ENCODE data around the gene RAB13. TPM values are rescaled to one million over a fixed set of nuclear protein-coding genes. Genes with fewer than 3 reads are reported as not detected.

The RAB13 gene
- total RNA-seq, 1 experiment from 2014 or later, result 34.9 TPM

GRCh38 chr1:153957744-153958110 is 28.4 kb downstream of the RAB13 start:
- DNase-seq (ENCODE audit: extremely low read depth, low read depth), result no peak

DNA sequence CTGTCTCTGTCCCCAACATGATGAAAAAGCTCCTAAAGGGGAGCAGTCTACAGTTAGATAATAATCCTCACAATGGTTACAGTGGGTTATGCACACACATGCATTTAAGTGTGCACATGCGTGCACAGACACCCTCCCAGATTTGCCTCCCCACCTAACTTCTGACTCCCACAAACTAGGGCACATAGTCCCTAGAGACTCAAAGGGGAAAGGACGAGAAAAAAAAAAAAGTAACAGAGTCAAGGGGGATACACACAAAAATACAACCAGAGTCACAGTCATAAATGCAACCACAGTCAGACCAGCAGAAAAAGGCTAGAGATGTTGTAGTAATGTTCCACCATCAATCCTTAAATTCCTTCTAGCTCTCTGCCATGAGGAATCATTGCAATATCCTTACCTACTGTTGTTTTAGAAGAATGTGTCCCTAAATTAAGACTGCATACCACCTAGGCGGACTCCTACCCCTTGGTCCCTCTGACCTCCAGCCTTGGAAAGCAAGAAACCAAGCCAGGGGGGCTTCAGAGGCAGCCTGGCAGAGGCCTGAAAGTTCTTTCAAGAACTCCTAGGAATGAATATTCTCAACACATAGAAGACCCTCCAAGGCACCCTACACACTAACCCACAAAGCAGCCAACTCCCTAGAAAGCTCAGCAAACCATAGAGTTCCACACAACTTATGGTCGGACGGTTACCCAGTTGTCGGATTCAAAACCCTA is 29.0 kb downstream of the RAB13 start:
- no peak for DNase-seq (ENCODE audit: extremely low read depth, low read depth)

- DNase-seq (ENCODE audit: extremely low read depth, low read depth), result no peak
Observed at GRCh38 chr1:153954826-153955225, 31.3 kb downstream of the RAB13 start.

DNA sequence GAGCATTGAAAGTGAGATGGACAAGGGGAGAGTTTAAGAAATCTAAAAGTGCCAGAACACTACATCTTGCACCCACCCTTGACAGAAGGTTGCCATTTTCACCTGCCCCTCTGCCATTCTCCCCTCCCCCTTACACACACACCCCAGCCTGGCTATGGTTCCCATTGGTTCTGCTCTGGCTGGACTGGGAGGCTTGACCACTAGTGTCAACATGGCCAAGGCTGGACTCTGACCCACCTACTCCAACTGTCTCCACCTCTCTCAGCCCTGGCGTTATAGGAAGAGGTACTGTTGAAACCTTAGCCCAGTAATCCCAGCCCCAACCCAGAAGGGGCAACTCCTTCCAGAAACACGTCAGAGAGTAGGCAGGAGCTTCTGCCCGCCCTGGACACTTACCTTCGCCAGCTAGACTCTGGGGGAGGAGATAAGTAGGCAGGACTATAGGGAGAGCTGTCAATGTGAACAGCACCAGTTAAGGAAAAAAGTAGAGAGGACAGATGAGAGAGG is 32.2 kb downstream of the RAB13 start:
- no peak for DNase-seq (ENCODE audit: extremely low read depth, low read depth)

- no peak for DNase-seq (ENCODE audit: extremely low read depth, low read depth)
Observed at GRCh38 chr1:153951801-153952200, 34.3 kb downstream of the RAB13 start.

DNA sequence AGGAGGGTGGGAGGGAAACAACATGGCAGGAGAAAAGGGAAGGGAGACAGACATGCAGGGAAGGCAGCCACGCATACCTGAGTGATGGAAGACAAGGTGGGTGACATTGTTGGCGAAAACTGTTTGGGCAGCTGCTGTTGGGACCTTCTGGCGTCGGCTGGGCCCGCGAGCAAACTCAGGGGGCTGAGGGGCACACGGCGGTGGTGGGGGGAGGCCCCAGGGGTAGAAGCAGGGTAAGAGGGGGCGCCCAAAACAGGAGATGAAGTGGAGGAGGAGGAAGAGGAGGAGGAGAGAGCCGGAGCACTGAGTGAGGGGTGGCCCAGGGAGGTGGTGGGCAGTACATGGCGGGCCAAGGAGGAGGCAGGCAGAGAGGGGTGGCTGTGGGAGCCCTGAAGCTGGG is 35.0 kb downstream of the RAB13 start:
- no peak for DNase-seq (ENCODE audit: extremely low read depth, low read depth)

DNA sequence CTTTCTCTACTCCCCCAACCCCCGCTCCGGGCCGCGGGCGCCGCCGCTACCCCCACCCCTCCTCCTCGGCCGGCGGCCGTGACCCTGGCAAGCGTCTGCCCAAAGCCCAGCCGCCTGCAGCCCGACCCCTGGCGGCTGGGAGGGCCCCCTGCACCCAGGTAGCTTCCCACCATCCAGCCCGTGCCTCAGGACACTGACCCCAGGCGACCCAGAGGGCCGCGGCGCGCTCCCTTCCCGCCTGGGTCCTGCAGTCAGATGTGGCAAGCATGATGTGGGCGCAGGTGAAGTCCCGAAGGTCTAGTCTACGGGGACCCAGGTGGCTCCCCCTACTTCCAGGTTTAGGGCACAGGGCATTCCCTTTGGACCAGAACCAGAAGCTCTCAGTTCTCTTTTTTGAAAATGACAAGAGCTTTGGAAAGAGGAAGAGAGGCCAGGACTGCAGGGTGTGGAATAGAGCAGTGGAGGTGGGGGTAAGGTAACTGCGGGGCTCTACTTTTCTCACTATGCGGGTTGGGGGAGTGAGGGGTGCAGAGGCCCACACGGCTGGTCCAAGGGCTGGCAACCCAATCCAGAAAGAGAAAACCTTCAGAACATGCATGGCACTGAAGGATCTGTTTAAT is 39.4 kb downstream of the RAB13 start, which contains the start of gene DENND4B:
Gene DENND4B, minus strand, starts transcription at position 97 of the 620 bp plus-strand sequence. CDS start 2,344 bp downstream, outside the sequence.
- peak; percentile 83 for DNase-seq (ENCODE audit: extremely low read depth, low read depth)

GRCh38 chr1:153945795-153946621 is 40.1 kb downstream of the RAB13 start:
- DNase-seq (ENCODE audit: extremely low read depth, low read depth), result no peak

GRCh38 chr1:153945131-153945794 is 40.9 kb downstream of the RAB13 start:
- no peak for DNase-seq (ENCODE audit: extremely low read depth, low read depth)

DNA sequence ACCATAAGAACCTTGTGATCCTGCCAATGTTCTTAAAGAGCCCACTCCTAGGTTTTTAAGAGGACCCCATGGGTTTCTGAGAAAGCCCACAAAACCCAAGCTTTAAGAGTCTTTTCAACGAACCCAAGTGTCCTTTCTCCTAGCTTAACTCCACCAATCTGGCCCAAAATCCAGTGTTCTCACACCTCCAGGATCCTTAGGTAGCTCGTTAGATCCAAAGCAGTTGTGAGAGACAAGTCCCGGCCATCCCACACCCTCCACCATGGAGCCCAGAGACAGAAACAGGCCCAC is 41.4 kb downstream of the RAB13 start:
- no peak for DNase-seq (ENCODE audit: extremely low read depth, low read depth)

DNA sequence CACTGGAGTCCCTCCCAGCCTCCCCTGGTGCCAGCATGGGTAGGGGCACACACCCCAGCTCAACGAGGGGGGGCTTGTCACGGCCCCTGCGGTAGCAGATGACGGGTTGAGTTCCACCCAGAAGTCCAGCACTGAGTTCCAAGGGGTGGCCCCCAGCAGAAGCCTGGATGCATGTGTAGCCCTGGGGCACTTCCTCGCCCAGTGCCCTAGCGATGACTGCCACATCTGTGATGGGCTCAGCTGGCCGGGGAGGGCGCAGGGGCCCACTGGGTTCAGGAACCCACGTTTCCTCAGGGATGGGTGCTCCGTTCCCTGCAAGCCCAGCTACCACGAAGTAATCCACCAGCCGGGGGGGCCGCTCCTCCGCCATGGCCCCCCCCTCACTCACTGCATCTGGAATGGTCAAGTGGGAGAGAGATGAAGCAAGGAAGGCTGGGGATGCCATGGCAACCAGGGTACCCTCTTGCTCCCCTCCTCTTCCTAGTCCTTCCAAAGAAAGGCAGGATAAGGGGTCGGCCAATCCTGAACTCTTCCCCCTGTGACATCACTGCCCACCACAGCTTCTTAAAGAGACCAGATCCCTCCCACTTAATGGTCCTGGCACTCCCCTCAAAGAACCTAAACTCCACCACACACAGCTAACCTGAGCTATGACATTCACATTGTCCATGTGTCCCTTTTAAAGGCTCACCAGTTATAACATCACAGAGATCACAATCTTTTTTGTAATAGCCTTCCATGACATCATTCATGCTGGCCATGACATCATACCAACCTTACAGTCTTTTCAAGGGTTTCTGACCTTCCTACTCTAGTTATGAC is 41.9 kb downstream of the RAB13 start:
- DNase-seq (ENCODE audit: extremely low read depth, low read depth), result no peak

- no peak for DNase-seq (ENCODE audit: extremely low read depth, low read depth)
Observed at GRCh38 chr1:153942766-153943549, 43.2 kb downstream of the RAB13 start.

GRCh38 chr1:153941826-153942725 is 44.1 kb downstream of the RAB13 start:
- DNase-seq (ENCODE audit: extremely low read depth, low read depth), result no peak

DNA sequence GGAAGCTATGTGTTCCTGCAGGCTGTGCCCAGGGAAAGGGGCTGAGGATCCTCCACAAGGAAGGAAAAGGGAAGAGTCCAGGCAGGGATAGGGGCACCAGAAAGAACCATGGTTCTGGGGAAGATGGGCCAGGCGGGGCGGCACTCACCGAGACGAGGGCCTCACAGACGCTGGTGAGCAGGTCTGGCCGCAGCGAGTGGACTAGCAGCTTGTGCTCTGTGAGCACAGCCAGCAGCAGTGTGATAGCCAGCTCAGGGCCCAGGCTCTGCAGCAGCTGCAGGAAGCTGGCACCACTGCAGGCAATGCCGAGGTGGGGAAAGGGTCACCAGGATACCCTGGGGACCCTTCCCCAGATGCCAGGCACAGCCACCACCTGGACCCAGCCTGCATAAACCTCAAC is 45.4 kb downstream of the RAB13 start:
- no peak for DNase-seq (ENCODE audit: extremely low read depth, low read depth)

- no peak for DNase-seq (ENCODE audit: extremely low read depth, low read depth)
Observed at GRCh38 chr1:153939476-153939875, 46.7 kb downstream of the RAB13 start.

DNA sequence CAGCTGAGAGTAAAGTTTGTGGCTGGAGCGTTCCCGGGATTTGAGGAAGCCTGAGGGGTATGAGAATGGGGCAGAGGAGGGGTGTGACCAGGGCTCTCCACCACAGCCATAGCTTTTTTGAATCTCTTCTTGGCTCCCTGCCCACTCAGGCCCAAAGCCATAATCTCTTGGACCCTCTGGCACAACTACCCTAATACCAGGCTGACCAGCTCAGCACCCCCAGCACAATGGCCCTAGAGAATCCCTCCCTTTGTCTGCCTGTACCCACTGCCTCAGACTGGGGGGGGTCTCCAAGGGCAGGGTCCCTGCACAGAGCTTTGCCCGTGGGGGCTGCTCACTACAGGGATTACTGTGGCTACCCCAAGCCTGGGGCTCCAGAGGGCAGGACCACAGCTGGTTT is 47.1 kb downstream of the RAB13 start:
- no peak for DNase-seq (ENCODE audit: extremely low read depth, low read depth)

GRCh38 chr1:153937331-153937730 is 48.8 kb downstream of the RAB13 start:
- DNase-seq (ENCODE audit: extremely low read depth, low read depth), result no peak

Measured in NCI-H460 (cell line).